DMS 273 (cell line): Measurements from ENCODE around the gene CLSTN1.
A peak's percentile ranks its signal among the peaks of the same experiment; 100 is the strongest.
"Not testable (repeated sequence)": the region's sequence is repeated elsewhere in the genome, so short reads cannot be mapped to it uniquely, and the experiment has no call there.

Experiments used
- DNase-seq: peaks from one replicate; lab custom pipeline; 2025; ENCODE audit not compliant: unreplicated experiment; lab: John Stamatoyannopoulos, UW

Gene CLSTN1

DNA sequence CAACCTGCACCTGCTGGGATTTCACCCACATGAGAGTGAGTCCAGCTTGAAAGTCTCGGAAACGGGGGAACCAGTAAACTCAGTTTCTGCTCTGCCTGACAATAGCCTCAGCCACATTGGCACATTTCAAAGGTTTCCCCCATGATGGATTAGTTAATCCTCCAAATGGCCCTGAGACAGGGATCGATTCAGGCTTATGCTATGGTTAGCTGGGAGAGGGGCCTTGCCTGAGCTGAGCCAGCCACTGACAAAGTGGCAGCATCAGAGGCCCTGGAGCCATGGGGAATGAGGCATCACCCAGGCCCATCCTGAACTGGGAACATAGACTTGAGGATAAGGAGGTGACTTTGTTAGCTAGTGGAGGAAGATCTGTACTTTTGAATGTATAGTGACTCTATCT is 2.9 kb upstream of the CLSTN1 start:
- DNase-seq: no peak

DNA sequence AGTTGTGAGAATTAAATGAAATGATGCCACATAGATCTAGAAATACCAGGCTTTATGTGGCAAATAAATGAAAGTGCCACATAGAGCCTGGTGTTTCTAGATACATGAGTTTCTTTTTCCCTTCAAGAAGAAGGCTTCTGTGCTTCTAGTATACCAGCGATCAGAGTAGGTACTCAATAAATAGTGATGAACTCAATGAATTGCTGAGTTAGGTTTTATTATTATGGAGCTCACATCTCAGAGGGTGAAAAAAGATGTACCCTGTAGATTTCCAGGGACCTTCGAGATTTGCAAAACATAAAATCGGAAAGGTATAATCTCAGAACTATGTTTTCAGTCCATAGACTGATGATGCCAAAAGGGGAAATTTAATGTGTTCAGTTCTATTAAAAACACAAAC is 2.3 kb upstream of the CLSTN1 start:
- DNase-seq: no peak

DNA sequence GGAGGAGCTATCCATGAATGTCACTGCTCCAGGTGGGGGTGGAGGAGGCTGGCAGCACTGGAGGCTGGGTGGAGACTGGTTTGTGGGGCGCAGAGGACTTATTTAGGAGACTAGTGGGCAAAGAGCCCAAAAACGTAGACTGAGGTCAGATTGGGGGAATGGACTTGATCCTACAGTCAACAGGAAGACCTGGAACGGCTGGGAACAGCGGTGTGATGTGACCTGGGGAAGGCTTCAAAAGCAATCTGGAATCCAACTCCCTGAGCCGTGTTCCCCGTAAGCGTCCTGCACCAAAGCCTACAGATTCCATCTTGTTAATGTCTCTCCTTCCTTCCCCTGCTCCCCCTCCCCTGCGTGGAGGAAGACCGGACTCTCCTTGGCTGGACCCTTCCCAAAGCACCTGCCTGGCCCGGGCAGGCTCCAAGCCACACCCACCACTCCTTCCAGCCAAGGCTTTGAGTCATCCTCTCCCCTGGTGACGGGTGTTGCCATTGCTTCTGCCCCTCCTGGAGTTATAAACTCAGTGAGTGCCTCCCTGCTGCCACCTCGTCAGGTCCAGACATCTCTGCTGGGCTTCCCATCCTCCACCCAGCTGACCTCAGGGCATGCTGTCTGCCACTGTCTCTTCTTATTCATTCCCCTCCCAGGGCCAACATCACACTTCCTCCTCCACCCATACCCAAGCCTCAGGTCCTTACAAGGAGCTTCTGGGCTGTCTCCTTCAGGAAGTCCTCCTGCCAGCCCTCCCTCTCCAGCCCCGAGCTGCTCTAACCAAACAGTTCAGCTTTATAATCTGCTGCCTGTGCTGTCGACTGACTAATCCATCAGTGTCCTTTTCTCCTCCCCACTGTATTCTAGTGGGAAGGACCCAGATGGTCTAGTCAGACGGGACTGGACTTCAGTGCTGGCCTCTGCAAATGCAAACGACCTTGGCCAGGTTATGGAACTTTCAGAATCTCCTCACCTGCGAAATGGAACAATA is 1.6 kb upstream of the CLSTN1 start:
- DNase-seq: peak; percentile 78

GRCh38 chr1:9824702-9825089 is 931 bp upstream of the CLSTN1 start:
- no peak for DNase-seq

GRCh38 chr1:9823693-9823942 is 147 bp downstream of the CLSTN1 start:
- DNase-seq: no peak

DNA sequence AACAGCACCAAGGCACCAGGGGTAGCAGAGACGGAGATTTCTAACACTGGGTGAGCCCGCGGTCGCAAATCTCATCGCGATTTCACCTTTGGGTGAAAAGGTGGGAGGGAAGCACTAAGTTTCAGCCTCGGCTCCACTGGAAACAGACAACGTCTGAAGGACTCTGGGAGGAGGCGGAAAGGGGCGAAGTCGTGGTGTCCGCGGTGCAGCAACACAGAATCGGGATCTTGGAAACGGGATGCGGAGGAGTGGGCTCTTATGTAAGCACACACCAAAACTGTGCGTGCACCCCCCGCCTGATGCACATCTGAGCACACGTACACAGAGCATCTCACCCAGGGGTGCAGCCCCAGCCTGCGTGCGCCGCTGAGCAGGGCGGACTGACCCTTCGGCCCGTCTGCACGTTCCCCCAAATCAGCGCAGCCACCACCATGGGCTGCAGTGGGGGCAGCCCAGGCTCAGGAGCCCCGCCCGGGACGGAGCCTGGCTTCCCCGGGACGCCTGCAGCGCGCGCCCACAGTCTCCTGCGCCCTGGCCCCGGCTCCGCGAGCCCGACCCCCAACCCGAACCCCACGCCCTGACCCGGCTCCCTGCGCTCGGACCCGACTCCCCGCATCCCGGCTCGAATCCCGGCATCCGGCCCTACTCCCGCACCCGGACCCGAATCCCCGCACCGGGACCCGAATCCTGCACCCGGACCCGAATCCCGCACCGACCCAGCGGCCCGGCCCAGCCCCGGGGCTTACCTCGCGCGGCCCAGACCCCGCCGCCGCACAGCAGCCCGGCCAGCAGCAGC is 670 bp downstream of the CLSTN1 start:
- peak; percentile 60 for DNase-seq

DNA sequence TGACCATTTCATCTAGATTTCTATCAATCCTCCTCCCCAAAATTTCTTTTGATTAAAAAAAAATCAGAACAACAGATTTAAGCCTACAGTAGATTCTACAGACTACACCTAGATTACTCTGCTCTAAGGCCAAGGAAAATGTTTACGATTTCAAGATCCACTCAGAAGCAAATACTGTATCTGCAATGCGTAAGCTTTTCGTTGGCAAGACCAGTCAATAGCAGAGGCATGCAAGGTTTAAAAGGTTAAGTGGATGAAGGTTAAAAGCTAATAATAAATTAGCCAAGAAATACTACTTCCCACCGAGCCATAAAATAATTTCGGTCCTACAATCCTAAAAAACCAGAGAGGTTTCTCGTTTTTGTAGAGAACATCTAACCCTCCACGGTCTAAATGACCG is 1.3 kb downstream of the CLSTN1 start:
- DNase-seq: no peak

GRCh38 chr1:9821710-9822109 is 2.1 kb downstream of the CLSTN1 start:
- no peak for DNase-seq

GRCh38 chr1:9820521-9820920 is 3.2 kb downstream of the CLSTN1 start:
- DNase-seq: no peak

DNA sequence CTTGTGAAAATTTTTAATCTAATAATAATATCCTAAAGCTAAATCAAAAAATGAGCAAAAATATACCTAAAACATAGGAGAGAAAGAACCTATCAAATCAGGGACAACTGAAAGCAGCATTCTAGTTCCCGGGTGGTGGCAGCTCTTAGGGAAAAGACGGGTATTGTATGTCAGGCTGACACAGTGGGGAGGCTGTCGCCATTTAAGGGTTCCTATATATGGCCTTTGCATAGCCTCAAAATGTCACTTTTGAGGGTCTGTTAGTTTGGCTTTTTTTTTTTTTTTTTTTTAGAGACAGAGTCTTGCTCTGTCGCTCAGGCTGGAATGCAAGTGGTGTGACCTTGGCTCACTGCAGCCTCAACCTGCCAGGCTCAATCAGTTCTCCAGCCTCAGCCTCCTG is 6.0 kb downstream of the CLSTN1 start:
- DNase-seq: no peak

- no peak for DNase-seq
These were observed 7.6 kb downstream of the CLSTN1 start for GRCh38 chr1:9816199-9816598.

- DNase-seq: no peak
These were observed 8.6 kb downstream of the CLSTN1 start for GRCh38 chr1:9815150-9815549.

GRCh38 chr1:9814619-9815018 is 9.1 kb downstream of the CLSTN1 start:
- DNase-seq: no peak

GRCh38 chr1:9811239-9811966 is 12.4 kb downstream of the CLSTN1 start:
- DNase-seq: no peak

DNA sequence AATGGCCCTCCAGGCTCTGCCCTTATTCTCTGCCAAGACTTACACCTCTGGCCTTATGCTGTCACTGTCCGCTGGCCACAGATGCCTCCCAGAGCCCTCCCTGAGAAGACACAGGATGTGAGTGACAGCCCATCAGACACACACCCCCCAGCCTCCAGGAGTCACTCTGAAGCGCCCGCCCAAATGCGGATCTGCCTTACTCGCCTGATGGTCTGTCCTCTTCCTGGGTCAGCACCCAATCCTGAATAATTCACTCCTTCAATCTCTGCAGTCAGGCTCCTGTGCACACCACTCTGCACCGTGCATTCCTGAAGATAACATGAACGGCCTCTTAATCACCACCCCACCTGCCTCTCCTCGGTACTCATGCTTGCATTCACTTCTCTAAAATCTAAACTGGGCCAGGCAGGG is 14.7 kb downstream of the CLSTN1 start:
- no peak for DNase-seq

DNA sequence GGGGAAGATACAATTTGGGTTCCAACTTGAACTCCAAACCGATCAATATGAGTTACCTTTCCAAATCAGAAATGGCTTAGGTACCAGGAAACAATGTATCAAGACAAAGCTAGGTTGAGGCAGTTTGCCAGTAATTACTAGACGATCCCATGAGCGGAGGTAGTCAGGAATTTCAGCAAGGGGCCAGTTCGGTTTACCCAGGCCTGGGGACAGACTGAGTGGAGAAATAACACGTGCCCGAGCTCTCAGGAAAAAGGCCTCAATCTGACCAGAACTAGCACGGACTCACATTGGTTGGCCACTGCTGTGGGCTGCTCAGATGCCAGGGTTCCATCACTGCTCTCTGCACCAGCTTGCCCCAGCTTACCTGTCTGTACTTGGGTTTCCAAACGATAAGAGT is 15.3 kb downstream of the CLSTN1 start:
- DNase-seq: no peak

- no peak for DNase-seq
These were observed 16.2 kb downstream of the CLSTN1 start for GRCh38 chr1:9807541-9807940.

DNA sequence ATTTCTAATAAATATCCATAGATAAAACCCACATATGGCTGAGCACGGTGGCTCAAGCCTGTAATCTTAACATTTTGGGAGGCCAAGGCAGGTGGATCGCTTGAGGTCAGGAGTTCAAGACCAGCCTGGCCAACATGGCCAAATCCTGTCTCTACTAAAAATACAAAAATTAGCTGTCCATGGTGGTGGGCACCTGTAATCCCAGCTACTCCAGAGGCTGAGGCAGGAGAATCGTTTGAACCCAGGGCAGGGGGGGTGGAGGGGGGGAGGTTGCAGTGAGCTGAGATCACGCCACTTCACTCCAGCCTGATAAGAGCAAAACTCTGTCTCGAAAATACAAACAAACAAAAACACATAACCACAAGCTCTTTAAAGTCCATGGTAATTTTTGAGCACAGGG is 17.8 kb downstream of the CLSTN1 start:
- not testable (repeated sequence) for DNase-seq

GRCh38 chr1:9805006-9805508 is 18.7 kb downstream of the CLSTN1 start:
- DNase-seq: no peak

- DNase-seq: not testable (repeated sequence)
These were observed 20.5 kb downstream of the CLSTN1 start for GRCh38 chr1:9803003-9803918.
